ENCODE data around the gene NAV2. TPM values are rescaled to one million over a fixed set of nuclear protein-coding genes. Genes with fewer than 3 reads are reported as not detected.

The NAV2 gene
- polyA plus RNA-seq, 3 donors: not detected

- H3K4me1 ChIP-seq (ENCODE audit: control insufficient read depth in 1 of 2, insufficient read depth in 2 of 2, low read length in 2 of 2): no peaks in the 10 kb centered on the region
- no peak for TF ChIP-seq CTCF (IDR thresholded peaks at IDR 0.05)
- H3K9me3 Mint-ChIP-seq: no peaks in the 10 kb centered on the region
- peaks cover 3 to 9% (median 9%) of the 10 kb centered on the region in 3 donors for H3K27me3 Mint-ChIP-seq (ENCODE audit: low read depth in 3 of 3)
- intact Hi-C loops (cut with micrococcal nuclease): no loop called here
- DNase-seq: no peak
- H3K36me3 Mint-ChIP-seq: no peaks in the 10 kb centered on the region
- no peaks in the 10 kb centered on the region for H3K27me3 ChIP-seq (ENCODE audit: control insufficient read depth in 2 of 2, insufficient read depth in 2 of 2, low read length in 2 of 2)
- no peak overlapping the region for H3K4me2 ChIP-seq (replicated peaks; ENCODE audit: extremely low read depth, low read length, poor library complexity, severe bottlenecking)
- H3K36me3 ChIP-seq (replicated peaks in 1 of 2; ENCODE audit: control insufficient read depth in 1 of 2, insufficient read depth in 2 of 2, low read length in 2 of 2): no peaks in the 10 kb centered on the region
- H4K20me1 ChIP-seq (ENCODE audit: insufficient read depth, low read length): no peaks in the 10 kb centered on the region
- H3K79me2 ChIP-seq (ENCODE audit: insufficient read depth, low read length): no peaks in the 10 kb centered on the region
- no peak overlapping the region for H2AFZ ChIP-seq (ENCODE audit: insufficient read depth, low read depth, low read length, poor library complexity, severe bottlenecking)
- WGBS (ENCODE audit: insufficient coverage): 73% methylated on average over 4 of the region's 4 CpGs
- H3K4me3 ChIP-seq (replicated peaks in 1 of 3; ENCODE audit: low read depth in 2 of 3, low read length in 3 of 3): no peak overlapping the region
- no peak overlapping the region for H3K9ac ChIP-seq (ENCODE audit: insufficient read depth, low read length, poor library complexity, severe bottlenecking)
- H3K4me3 Mint-ChIP-seq: no peak overlapping the region
- H3K9me3 ChIP-seq (replicated peaks in 1 of 2; ENCODE audit: control insufficient read depth in 1 of 2, insufficient read depth in 1 of 2, low read length in 2 of 2): no peaks in the 10 kb centered on the region
- H3K4me1 Mint-ChIP-seq: no peaks in the 10 kb centered on the region
- no peak overlapping the region for H3K27ac ChIP-seq (ENCODE audit: low read depth in 1 of 2, low read length in 2 of 2)
- no peak overlapping the region for H3K27ac Mint-ChIP-seq
Observed at GRCh38 chr11:19788435-19788834, 75.8 kb downstream of the NAV2 start.

- Histone ChIP-seq H2AFZ (ENCODE audit: insufficient read depth, low read depth, low read length, poor library complexity, severe bottlenecking) (no peak overlapping the region), H3K36me3 (replicated peaks in 1 of 2; ENCODE audit: control insufficient read depth in 1 of 2, insufficient read depth in 2 of 2, low read length in 2 of 2) (no peaks in the 10 kb centered on the region), H3K4me3 (replicated peaks in 1 of 3; ENCODE audit: low read depth in 2 of 3, low read length in 3 of 3) (no peak overlapping the region), H4K20me1 (ENCODE audit: insufficient read depth, low read length) (no peaks in the 10 kb centered on the region), H3K9me3 (replicated peaks in 1 of 2; ENCODE audit: control insufficient read depth in 1 of 2, insufficient read depth in 1 of 2, low read length in 2 of 2) (no peaks in the 10 kb centered on the region), H3K79me2 (ENCODE audit: insufficient read depth, low read length) (no peaks in the 10 kb centered on the region), H3K9ac (ENCODE audit: insufficient read depth, low read length, poor library complexity, severe bottlenecking) (no peak overlapping the region), H3K27ac (ENCODE audit: low read depth in 1 of 2, low read length in 2 of 2) (no peak overlapping the region), H3K4me2 (replicated peaks; ENCODE audit: extremely low read depth, low read length, poor library complexity, severe bottlenecking) (no peak overlapping the region), H3K27me3 (ENCODE audit: control insufficient read depth in 2 of 2, insufficient read depth in 2 of 2, low read length in 2 of 2) (no peaks in the 10 kb centered on the region), H3K4me1 (ENCODE audit: control insufficient read depth in 1 of 2, insufficient read depth in 2 of 2, low read length in 2 of 2) (no peaks in the 10 kb centered on the region)
- WGBS (ENCODE audit: insufficient coverage): 95% methylated on average over 2 of the region's 6 CpGs
- DNase-seq: no peak
- H3K27ac Mint-ChIP-seq: no peak overlapping the region
- no peaks in the 10 kb centered on the region for H3K36me3 Mint-ChIP-seq
- TF ChIP-seq CTCF (IDR thresholded peaks at IDR 0.05): no peak
- H3K4me3 Mint-ChIP-seq: no peak overlapping the region
- intact Hi-C loops (cut with micrococcal nuclease): no loop called here
- H3K27me3 Mint-ChIP-seq (ENCODE audit: low read depth in 3 of 3): peaks cover 3 to 11% (median 9%) of the 10 kb centered on the region in 3 donors
- H3K9me3 Mint-ChIP-seq: no peaks in the 10 kb centered on the region
- H3K4me1 Mint-ChIP-seq: no peaks in the 10 kb centered on the region
Observed at GRCh38 chr11:19789245-19789644, 76.6 kb downstream of the NAV2 start.

Data from CD14-positive monocyte (primary cell).